Stimulated activated CD4-positive, alpha-beta T cell treated with anti-CD3 and anti-CD28 coated beads, Interleukin-1b, Interleukin-23, amount 100 ng/mL, for 24 hours (primary cell): ENCODE results near the gene SDHAF3.
A peak's percentile ranks its signal among the peaks of the same experiment; 100 is the strongest.
"Not testable (repeated sequence)": the region's sequence is repeated elsewhere in the genome, so short reads cannot be mapped to it uniquely, and the experiment has no call there.

ENCODE experiments used
- DNase-seq, 4 experiments: peaks; one replicate each; pipeline ENCODE4 v3.0.0-alpha.2; 2020; ENCODE audit warnings: low read depth in 4 of 4, low spot score in 1 of 4

SDHAF3 gene

GRCh38 chr7:97123115-97123514 is 5.6 kb downstream of the SDHAF3 start:
- not testable (repeated sequence) for DNase-seq

- DNase-seq = no peak
Observed at GRCh38 chr7:97126483-97127171, 9.1 kb downstream of the SDHAF3 start.

GRCh38 chr7:97128736-97129135 is 11.2 kb downstream of the SDHAF3 start:
- DNase-seq = no peak

- no peak for DNase-seq
Observed at GRCh38 chr7:97130417-97131139, 13.1 kb downstream of the SDHAF3 start.

GRCh38 chr7:97133159-97133558 is 15.7 kb downstream of the SDHAF3 start:
- DNase-seq = no peak

GRCh38 chr7:97138830-97139229 is 21.3 kb downstream of the SDHAF3 start:
- no peak for DNase-seq

GRCh38 chr7:97145068-97145467 is 27.6 kb downstream of the SDHAF3 start:
- DNase-seq = no peak

- DNase-seq = no peak
Observed at GRCh38 chr7:97149843-97150242, 32.3 kb downstream of the SDHAF3 start.

GRCh38 chr7:97155897-97156418 is 38.5 kb downstream of the SDHAF3 start:
- no peak for DNase-seq

- not testable (repeated sequence) for DNase-seq
Observed at GRCh38 chr7:97159984-97160383, 42.5 kb downstream of the SDHAF3 start.

GRCh38 chr7:97161609-97162008 is 44.1 kb downstream of the SDHAF3 start:
- DNase-seq = not testable (repeated sequence)

- no peak for DNase-seq
Observed at GRCh38 chr7:97166308-97166707, 48.8 kb downstream of the SDHAF3 start.

- DNase-seq = no peak
Observed at GRCh38 chr7:97167176-97167575, 49.7 kb downstream of the SDHAF3 start.

GRCh38 chr7:97167749-97168148 is 50.3 kb downstream of the SDHAF3 start:
- no peak for DNase-seq

GRCh38 chr7:97174303-97174702 is 56.8 kb downstream of the SDHAF3 start:
- DNase-seq = no peak

GRCh38 chr7:97179454-97180104 is 62.1 kb downstream of the SDHAF3 start:
- peak in 3 of 4 experiments; percentile 1 to 12 (median 8) for DNase-seq

GRCh38 chr7:97187067-97187466 is 69.6 kb downstream of the SDHAF3 start:
- no peak for DNase-seq

GRCh38 chr7:97196174-97196573 is 78.7 kb downstream of the SDHAF3 start:
- not testable (repeated sequence) for DNase-seq

- DNase-seq = no peak
Observed at GRCh38 chr7:97198596-97198995, 81.1 kb downstream of the SDHAF3 start.

GRCh38 chr7:97200018-97200417 is 82.5 kb downstream of the SDHAF3 start:
- DNase-seq = no peak

- no peak for DNase-seq
Observed at GRCh38 chr7:97203957-97204356, 86.5 kb downstream of the SDHAF3 start.

- no peak for DNase-seq
Observed at GRCh38 chr7:97204821-97205220, 87.3 kb downstream of the SDHAF3 start.
